Raji (cell line): ENCODE data around the gene EPHA2.

ENCODE experiments used
- POLR2A ChIP-seq: IDR thresholded peaks from 2 replicates; pipeline ENCODE4 v1.6.1; 2011; ENCODE audit warnings: low read depth, low read length, control low read depth; ENCODE audit not compliant: insufficient read depth

EPHA2 gene

GRCh38 chr1:16076031-16076864 lies 79.6 kb downstream of the EPHA2 start:
- TF ChIP-seq POLR2A = no peak

GRCh38 chr1:16075337-16076030 lies 80.4 kb downstream of the EPHA2 start:
- no peak for TF ChIP-seq POLR2A
